Adrenal gland (tissue), 12 donors: ENCODE results near the gene GRIA2. TPM values are rescaled to one million over a fixed set of nuclear protein-coding genes. Genes with fewer than 3 reads are reported as not detected.
A peak's percentile ranks its signal among the peaks of the same experiment; 100 is the strongest.

ENCODE experiments used
- DNase-seq, 7 donors: peaks; one replicate each; pipeline ENCODE4 v3.0.0-alpha.2; 2019 to 2020
- H3K27ac ChIP-seq, 5 donors: fragments of 200-600 bp; sonication (generic) in 4 of 5; 1 replicate in 3 of 5; 2 replicates in 2 of 5; pipeline versions ENCODE4 v1.5.1 to v1.8.0; 2016 to 2020; ENCODE audit warnings: mild to moderate bottlenecking in 1 of 5
- H3K27me3 ChIP-seq: fragments of 200-600 bp; 2 replicates; pipeline ENCODE4 v1.8.0; 2021
- H3K36me3 ChIP-seq, 2 donors: fragments of 200-600 bp; replicated peaks in 1 of 2; 1 replicate in 1 of 2; 2 replicates in 1 of 2; pipeline versions ENCODE4 v1.5.1 to v1.8.0; 2018 to 2022
- H3K4me1 ChIP-seq, 2 donors: fragments of 200-600 bp; replicated peaks in 1 of 2; 1 replicate in 1 of 2; 2 replicates in 1 of 2; pipeline versions ENCODE4 v1.5.1 to v1.8.0; 2018 to 2021
- H3K4me3 ChIP-seq, 4 donors: fragments of 200-600 bp; sonication (generic) in 3 of 4; one replicate each; pipeline ENCODE4 v1.5.1; 2016 to 2018
- H3K9me3 ChIP-seq, 3 donors: fragments of 200-600 bp; sonication (generic) in 1 of 3; replicated peaks in 1 of 3; 1 replicate in 2 of 3; 2 replicates in 1 of 3; pipeline versions ENCODE4 v1.5.1 to v1.8.0; 2016 to 2021
- POLR2A ChIP-seq, 2 donors: fragments of 450-650 bp; IDR thresholded peaks; one replicate each; pipeline ENCODE4 v1.6.1; 2017; ENCODE audit warnings: antibody characterized with exemption in 2 of 2, mild to moderate bottlenecking in 2 of 2, moderate library complexity in 1 of 2
- WGBS, 4 donors: extraction: QIAGEN DNeasy Blood & Tissue Kit in 2 of 4; methylation state at CpG; one replicate each; pipeline versions ENCODE4 v1.1.5 to v1.1.7; 2013 to 2017; 5-methylcytosine and 5-hydroxymethylcytosine counted together
- intact Hi-C, 2 donors: fragments of 100-400 bp; cut with DNase I; formaldehyde crosslinking; loops; one replicate each; pipeline versions ENCODE4 v1.14.1 to v1.15.0; 2022 to 2023
- polyA plus RNA-seq, 3 donors: library from polyadenylated mRNA; stranded (reverse); fragments of 200-250 nt in 2 of 3; fragments of 350-450 nt in 1 of 3; fragmentation: Illumina TruSeq in 1 of 3; extraction: RNeasy Lipid Tissue Mini Kit (QIAGEN cat#74804) in 1 of 3; gene quantifications; one replicate each; pipeline ENCODE4 v1.2.3, GENCODE V29; 2013 to 2014
- total RNA-seq, 9 donors: library from RNA; depleted of rRNA in 4 of 9; stranded (reverse); fragments of >200 nt in 4 of 9; fragments of 120-200 nt in 1 of 9; fragmentation: NEBNext Ultra II Directional in 1 of 9; extraction: Animal tissue kit (Norgen Biotek cat#: 25700) in 1 of 9; gene quantifications; one replicate each; pipeline versions ENCODE4 v1.1.0 to v1.2.4, GENCODE V29; 2013 to 2023
- TF ChIP-seq, protein P1 (sequence below), 6 experiments: fragments of 450-650 bp in 4 of 6; fragments of 200-600 bp in 2 of 6; sonication (generic) in 1 of 6; IDR thresholded peaks; 1 replicate in 5 of 6; 2 replicates in 1 of 6; pipeline versions ENCODE4 v1.5.1 to v1.8.0; 2016 to 2021; ENCODE audit warnings: antibody characterized with exemption in 6 of 6, mild to moderate bottlenecking in 2 of 6, moderate library complexity in 1 of 6
- donor health status: healthy with polysubstance abuse.
- donor health status: Bipolar disorder and iron deficiency.
- donor health status: DM: yes; HTN: yes; CAD: no.
- donor health status: DM: no; HTN: no; CAD: no.
- donor health status: DM: no; HTN: no; CAD: no.
- donor health status: DM: yes; HTN: yes; CAD: no.

The GRIA2 gene
- total and polyA plus RNA-seq, 12 donors = 0.18 to 15.3 (median 3.6) TPM; not detected in 2

DNA sequence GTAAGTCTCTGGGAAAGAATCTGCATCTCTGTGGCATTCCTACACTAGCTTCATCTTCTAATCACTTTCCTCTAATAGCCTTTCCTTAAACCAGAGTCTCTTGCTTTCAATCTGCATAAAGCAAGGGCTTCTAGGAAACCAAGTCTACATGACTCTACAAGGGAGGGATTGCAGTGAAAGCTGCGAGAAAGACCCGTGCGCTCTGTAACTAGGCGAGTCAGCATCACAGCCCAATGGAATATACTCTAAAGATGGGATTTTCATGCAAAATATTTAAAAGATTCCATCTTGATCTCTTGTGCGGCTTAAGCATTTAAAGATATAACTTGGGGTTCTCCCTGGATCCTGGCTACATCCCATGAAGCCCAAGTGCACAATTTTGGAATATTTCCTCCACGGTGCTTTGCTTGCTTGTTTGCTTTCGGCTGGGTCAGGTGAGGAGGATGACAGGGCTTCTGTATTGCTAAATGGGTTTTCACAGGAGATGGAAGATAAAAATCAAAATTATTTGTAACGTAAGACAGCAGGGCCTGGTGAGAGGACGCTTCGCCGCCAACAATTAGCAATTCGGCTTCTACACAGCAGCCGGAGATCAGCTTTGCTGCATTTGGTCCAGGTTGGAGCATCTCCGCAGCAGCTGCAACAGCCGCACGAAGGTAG is 687 bp upstream of the GRIA2 start:
- Histone ChIP-seq H3K27ac (no peak overlapping the region), H3K27me3 (peaks cover 34% of the 10 kb centered on the region)
- TF ChIP-seq, protein P1, sequence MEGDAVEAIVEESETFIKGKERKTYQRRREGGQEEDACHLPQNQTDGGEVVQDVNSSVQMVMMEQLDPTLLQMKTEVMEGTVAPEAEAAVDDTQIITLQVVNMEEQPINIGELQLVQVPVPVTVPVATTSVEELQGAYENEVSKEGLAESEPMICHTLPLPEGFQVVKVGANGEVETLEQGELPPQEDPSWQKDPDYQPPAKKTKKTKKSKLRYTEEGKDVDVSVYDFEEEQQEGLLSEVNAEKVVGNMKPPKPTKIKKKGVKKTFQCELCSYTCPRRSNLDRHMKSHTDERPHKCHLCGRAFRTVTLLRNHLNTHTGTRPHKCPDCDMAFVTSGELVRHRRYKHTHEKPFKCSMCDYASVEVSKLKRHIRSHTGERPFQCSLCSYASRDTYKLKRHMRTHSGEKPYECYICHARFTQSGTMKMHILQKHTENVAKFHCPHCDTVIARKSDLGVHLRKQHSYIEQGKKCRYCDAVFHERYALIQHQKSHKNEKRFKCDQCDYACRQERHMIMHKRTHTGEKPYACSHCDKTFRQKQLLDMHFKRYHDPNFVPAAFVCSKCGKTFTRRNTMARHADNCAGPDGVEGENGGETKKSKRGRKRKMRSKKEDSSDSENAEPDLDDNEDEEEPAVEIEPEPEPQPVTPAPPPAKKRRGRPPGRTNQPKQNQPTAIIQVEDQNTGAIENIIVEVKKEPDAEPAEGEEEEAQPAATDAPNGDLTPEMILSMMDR (IDR thresholded peaks at IDR 0.05) = no peak
- TF ChIP-seq POLR2A (IDR thresholded peaks at IDR 0.05) = no peak

DNA sequence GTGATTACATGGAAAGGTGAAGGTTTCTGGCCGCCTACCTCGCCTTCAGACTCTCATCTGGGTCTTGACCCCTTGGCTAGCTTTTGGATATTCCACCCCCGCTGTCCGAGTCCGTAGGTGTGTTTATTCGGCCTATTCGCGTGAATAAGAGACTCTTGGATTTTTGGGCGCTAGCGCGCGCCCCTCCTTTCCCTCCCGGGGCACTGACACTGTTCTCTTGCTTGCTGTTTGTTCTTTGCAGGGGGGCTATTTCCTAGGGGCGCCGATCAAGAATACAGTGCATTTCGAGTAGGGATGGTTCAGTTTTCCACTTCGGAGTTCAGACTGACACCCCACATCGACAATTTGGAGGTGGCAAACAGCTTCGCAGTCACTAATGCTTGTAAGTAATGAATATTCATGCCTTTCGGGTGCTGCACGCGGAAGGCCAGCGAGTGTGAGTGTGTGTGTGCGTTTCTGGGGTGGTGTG is 932 bp downstream of the GRIA2 start:
- no peak overlapping the region for H3K4me3 ChIP-seq
- H3K4me1 ChIP-seq = peaks cover 0 to 9% of the 10 kb centered on the region in 2 donors
- DNase-seq = no peak
- TF ChIP-seq, protein P1 (IDR thresholded peaks at IDR 0.05) = no peak
- no peak for TF ChIP-seq POLR2A (IDR thresholded peaks at IDR 0.05)
- intact Hi-C loops = no loop called here
- H3K27ac ChIP-seq = peak overlapping the region in 1 of 5 donors; percentile 72
- peaks cover 34% of the 10 kb centered on the region for H3K27me3 ChIP-seq
- peaks cover 0 to 3% (median 0%) of the 10 kb centered on the region in 3 donors for H3K9me3 ChIP-seq
- no peaks in the 10 kb centered on the region for H3K36me3 ChIP-seq
- WGBS, 4 donors = 6 to 11% (median 8%) methylated on average over 21 to 24 of the region's 24 CpGs

More for the DNA sequence above, 687 bp upstream of the GRIA2 start:
- H3K4me1 ChIP-seq = peaks cover 0 to 9% of the 10 kb centered on the region in 2 donors
- H3K4me3 ChIP-seq = no peak overlapping the region
- H3K9me3 ChIP-seq = no peaks in the 10 kb centered on the region
- no peaks in the 10 kb centered on the region for H3K36me3 ChIP-seq
- WGBS, 4 donors = 12 to 16% (median 15%) methylated on average over 13 to 16 of the region's 16 CpGs
- no peak for DNase-seq
- intact Hi-C loops = no loop called here

DNA sequence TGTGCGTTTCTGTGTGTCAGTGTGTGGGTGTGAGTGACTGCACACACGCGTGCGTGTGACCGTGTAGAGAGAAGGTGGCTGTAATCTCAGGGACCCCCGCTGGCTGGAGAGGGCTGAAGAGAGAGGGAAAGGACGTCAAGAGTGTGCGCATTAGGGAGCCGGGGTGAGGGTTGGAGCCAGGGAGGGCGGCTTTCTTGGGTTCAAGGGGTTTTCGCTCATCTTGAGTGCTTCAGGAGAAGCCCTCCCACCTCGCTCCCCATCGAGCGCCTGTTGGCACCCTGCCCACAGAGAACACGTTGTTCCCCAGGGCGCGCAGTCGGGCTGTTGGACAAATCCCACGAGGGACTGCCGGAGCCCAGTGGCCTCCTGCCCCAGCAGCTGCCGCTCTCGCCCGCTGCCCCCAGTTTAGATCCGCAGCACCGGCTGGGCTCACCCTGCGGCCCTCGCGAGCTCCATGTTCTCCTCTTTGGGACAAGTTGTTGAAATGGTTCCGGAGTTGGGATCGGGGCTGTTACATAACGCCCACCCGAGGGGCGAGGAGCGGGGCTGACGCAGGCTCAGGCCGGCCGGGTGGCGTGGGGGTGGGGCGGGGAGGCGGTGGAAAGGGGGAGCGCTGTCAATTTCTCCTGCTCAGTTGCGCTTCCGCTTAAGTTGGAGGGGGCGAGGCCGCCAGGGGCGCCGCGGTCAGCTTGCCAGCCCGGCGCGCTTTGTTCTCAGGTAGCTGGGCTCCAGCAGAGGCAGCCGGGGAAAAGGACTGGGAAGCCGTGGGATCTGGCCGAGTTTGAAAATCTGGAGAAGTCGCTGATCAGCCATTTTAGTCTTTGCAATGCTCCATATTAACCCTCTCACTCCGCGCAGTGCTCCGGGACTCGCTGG is 1.6 kb downstream of the GRIA2 start:
- WGBS, 4 donors = 1 to 3% (median 2%) methylated on average over 19 to 59 of the region's 59 CpGs
- peak in 3 of 7 donors; percentile 24 to 77 (median 27) for DNase-seq
- H3K9me3 ChIP-seq = peaks cover 0 to 4% (median 0%) of the 10 kb centered on the region in 3 donors

More for the DNA sequence above, 1.6 kb downstream of the GRIA2 start:
- intact Hi-C loops = no loop called here
- Histone ChIP-seq H3K27ac (peak overlapping the region in 1 of 5 donors; percentile 72), H3K36me3 (no peaks in the 10 kb centered on the region), H3K4me3 (peak overlapping the region in 1 of 4 donors; percentile 43), H3K4me1 (peaks cover 0 to 9% of the 10 kb centered on the region in 2 donors), H3K27me3 (peaks cover 34% of the 10 kb centered on the region)
- TF ChIP-seq, protein P1 (IDR thresholded peaks at IDR 0.05) = no peak
- TF ChIP-seq POLR2A (IDR thresholded peaks at IDR 0.05) = no peak
